GM18505 (cell line): ENCODE data around the gene TPD52L3.

Experiments
- ATAC-seq: cut with Tn5 transposase; IDR thresholded peaks from one replicate; pipeline ENCODE4 v1.9.1; 2021; ENCODE audit not compliant: unreplicated experiment
- POLR2A ChIP-seq: IDR thresholded peaks from 4 replicates; pipeline ENCODE4 v1.6.1; 2011; ENCODE audit warnings: borderline replicate concordance; ENCODE audit not compliant: insufficient read depth, insufficient read length; ENCODE audit errors: extremely low read depth

Gene TPD52L3

GRCh38 chr9:6367128-6367890 lies 39.1 kb downstream of the TPD52L3 start:
- no peak for ATAC-seq

GRCh38 chr9:6368831-6369230 lies 40.7 kb downstream of the TPD52L3 start:
- ATAC-seq: no peak
- TF ChIP-seq POLR2A: no peak

More at GRCh38 chr9:6367128-6367890, 39.1 kb downstream of the TPD52L3 start:
- no peak for TF ChIP-seq POLR2A
